Gastroesophageal sphincter (tissue), 4 donors: ENCODE measurements around the gene ARHGAP18. TPM values are rescaled to one million over a fixed set of nuclear protein-coding genes. Genes with fewer than 3 reads are reported as not detected.

ENCODE experiments used
- ATAC-seq: fragments of 150-250 bp; one replicate; pipeline ENCODE4 v1.9.1; 2016; ENCODE audit warnings: mild to moderate bottlenecking, moderate library complexity
- H3K27ac ChIP-seq, 4 donors: fragments of 200-600 bp; sonication (generic) in 3 of 4; 1 replicate in 3 of 4; 2 replicates in 1 of 4; pipeline ENCODE4 v1.5.1; 2016 to 2019
- H3K27me3 ChIP-seq: fragments of 200-600 bp; sonication (generic); one replicate; pipeline ENCODE4 v1.5.1; 2019
- H3K36me3 ChIP-seq, 2 donors: fragments of 200-600 bp; sonication (generic); one replicate each; pipeline ENCODE4 v1.5.1; 2019; ENCODE audit warnings: control low read depth in 1 of 2
- H3K4me1 ChIP-seq, 3 donors: fragments of 200-600 bp; sonication (generic); 1 replicate in 2 of 3; 2 replicates in 1 of 3; pipeline ENCODE4 v1.5.1; 2016 to 2019; ENCODE audit warnings: control low read depth in 2 of 3
- H3K4me3 ChIP-seq, 2 donors: fragments of 200-600 bp; sonication (generic); one replicate each; pipeline ENCODE4 v1.5.1; 2019; ENCODE audit warnings: mild to moderate bottlenecking in 1 of 2, moderate library complexity in 1 of 2
- H3K9me3 ChIP-seq, 3 donors: fragments of 200-600 bp; sonication (generic); one replicate each; pipeline ENCODE4 v1.5.1; 2017 to 2019; ENCODE audit warnings: control low read depth in 2 of 3
- CTCF ChIP-seq, 4 experiments: fragments of 200-600 bp in 2 of 4; fragments of 450-650 bp in 2 of 4; sonication (generic) in 1 of 4; IDR thresholded peaks; one replicate each; pipeline ENCODE4 v1.5.1; 2017 to 2019; ENCODE audit warnings: antibody characterized with exemption in 4 of 4, mild to moderate bottlenecking in 2 of 4, moderate library complexity in 2 of 4
- EP300 ChIP-seq: sonication (generic); formaldehyde crosslinking; IDR thresholded peaks from one replicate; pipeline ENCODE4 v1.6.1; 2017; ENCODE audit warnings: antibody characterized with exemption, mild to moderate bottlenecking
- POLR2A ChIP-seq, 2 donors: fragments of 450-650 bp; IDR thresholded peaks; one replicate each; pipeline ENCODE4 v1.6.1; 2017; ENCODE audit warnings: antibody characterized with exemption in 2 of 2, mild to moderate bottlenecking in 2 of 2, moderate library complexity in 1 of 2
- POLR2AphosphoS5 ChIP-seq: sonication (generic); formaldehyde crosslinking; IDR thresholded peaks from one replicate; pipeline ENCODE4 v1.6.1; 2017; ENCODE audit warnings: antibody characterized with exemption
- WGBS, 2 donors: methylation state at CpG; one replicate each; pipeline ENCODE4 v1.1.5; 2018; ENCODE audit warnings: low coverage in 1 of 2; 5-methylcytosine and 5-hydroxymethylcytosine counted together
- total RNA-seq, 4 donors: library from RNA; depleted of rRNA; stranded (reverse); fragments of >200 nt; gene quantifications; one replicate each; pipeline ENCODE4 v1.1.0, GENCODE V29; 2016

Gene ARHGAP18
- total RNA-seq, 4 donors from 2014 or later: 2.8 to 15.0 (median 9.4) TPM

GRCh38 chr6:129659590-129660345, 50.2 kb downstream of the ARHGAP18 start:
- Histone ChIP-seq H3K4me3 (peak overlapping the region in 1 of 2 donors; percentile 18), H3K36me3 (no peaks in the 10 kb centered on the region), H3K27ac (peak overlapping the region in 2 of 4 donors; percentile 36 to 43), H3K27me3 (no peaks in the 10 kb centered on the region), H3K9me3 (no peaks in the 10 kb centered on the region), H3K4me1 (peaks cover 0 to 19% (median 0%) of the 10 kb centered on the region in 3 donors)
- 80 to 82% methylated on average over 12 to 13 of the region's 14 CpGs for WGBS, 2 donors
- ATAC-seq: no peak
- no peak for TF ChIP-seq POLR2A (IDR thresholded peaks at IDR 0.05)
- no peak for TF ChIP-seq POLR2AphosphoS5
- TF ChIP-seq EP300: no peak
- TF ChIP-seq CTCF (IDR thresholded peaks at IDR 0.05): no peak

- Histone ChIP-seq H3K4me3 (no peak overlapping the region), H3K9me3 (no peaks in the 10 kb centered on the region), H3K36me3 (no peaks in the 10 kb centered on the region), H3K27ac (no peak overlapping the region), H3K4me1 (peaks cover 0 to 17% (median 0%) of the 10 kb centered on the region in 3 donors), H3K27me3 (no peaks in the 10 kb centered on the region)
- no peak for ATAC-seq
- WGBS, 2 donors: 96 to 98% methylated on average over 3 of the region's 3 CpGs
- no peak for TF ChIP-seq POLR2AphosphoS5
- no peak for TF ChIP-seq POLR2A (IDR thresholded peaks at IDR 0.05)
- TF ChIP-seq EP300: no peak
- no peak for TF ChIP-seq CTCF (IDR thresholded peaks at IDR 0.05)
These were observed 50.8 kb downstream of the ARHGAP18 start for GRCh38 chr6:129659167-129659566.

- no peaks in the 10 kb centered on the region for H3K27me3 ChIP-seq
- ATAC-seq: no peak
- no peaks in the 10 kb centered on the region for H3K36me3 ChIP-seq
- no peaks in the 10 kb centered on the region for H3K9me3 ChIP-seq
- TF ChIP-seq CTCF (IDR thresholded peaks at IDR 0.05) (no peak), POLR2A (IDR thresholded peaks at IDR 0.05) (no peak), EP300 (no peak), POLR2AphosphoS5 (no peak)
- no peak overlapping the region for H3K27ac ChIP-seq
- no peak overlapping the region for H3K4me3 ChIP-seq
- peaks cover 0 to 8% (median 0%) of the 10 kb centered on the region in 3 donors for H3K4me1 ChIP-seq
- 89 to 96% methylated on average over 2 to 3 of the region's 3 CpGs for WGBS, 2 donors
These were observed 52.5 kb downstream of the ARHGAP18 start for GRCh38 chr6:129657483-129657882.

GRCh38 chr6:129655334-129655733, 54.6 kb downstream of the ARHGAP18 start:
- H3K27me3 ChIP-seq: no peaks in the 10 kb centered on the region
- TF ChIP-seq POLR2A (IDR thresholded peaks at IDR 0.05): no peak
- TF ChIP-seq EP300: no peak
- no peak for TF ChIP-seq POLR2AphosphoS5
- no peak for TF ChIP-seq CTCF (IDR thresholded peaks at IDR 0.05)
- 83 to 96% methylated on average over 1 of the region's 1 CpG for WGBS, 2 donors
- no peaks in the 10 kb centered on the region for H3K4me1 ChIP-seq
- ATAC-seq: no peak
- H3K9me3 ChIP-seq: no peaks in the 10 kb centered on the region
- H3K27ac ChIP-seq: no peak overlapping the region
- no peak overlapping the region for H3K4me3 ChIP-seq
- no peaks in the 10 kb centered on the region for H3K36me3 ChIP-seq

GRCh38 chr6:129653746-129654145, 56.2 kb downstream of the ARHGAP18 start:
- no peak overlapping the region for H3K4me3 ChIP-seq
- TF ChIP-seq CTCF (IDR thresholded peaks at IDR 0.05): no peak
- no peaks in the 10 kb centered on the region for H3K4me1 ChIP-seq
- no peaks in the 10 kb centered on the region for H3K27me3 ChIP-seq
- no peak overlapping the region for H3K27ac ChIP-seq
- no peaks in the 10 kb centered on the region for H3K9me3 ChIP-seq
- no peaks in the 10 kb centered on the region for H3K36me3 ChIP-seq
- ATAC-seq: no peak
- 92% methylated on average over 2 of the region's 2 CpGs; no CpG with 5 or more reads in 1 of the 2 donors for WGBS, 2 donors
